GM11168 (cell line): Measurements from ENCODE around the gene SLC6A16.
"Not testable (repeated sequence)": the region's sequence is repeated elsewhere in the genome, so short reads cannot be mapped to it uniquely, and the experiment has no call there.

Experiments
- in situ Hi-C: fragments of 300-500 bp; cut with MboI; formaldehyde crosslinking; loops from one replicate; pipeline ENCODE4 v1.12.0; 2022; ENCODE audit warnings: low sequenced_read_pairs; ENCODE audit not compliant: unreplicated experiment

SLC6A16 gene

GRCh38 chr19:49324801-49325576 is at the start of gene SLC6A16:
Gene SLC6A16 (minus strand): TSS chr19:49325191. CDS start chr19:49311347, 13,844 bp downstream.
- in situ Hi-C loops, result no loop called here

- in situ Hi-C loops, result not testable (repeated sequence)
These were observed 48.2 kb upstream of the SLC6A16 start for GRCh38 chr19:49373174-49373573.

- in situ Hi-C loops, result no loop called here
These were observed 46.2 kb upstream of the SLC6A16 start for GRCh38 chr19:49371184-49371583.

- in situ Hi-C loops, result no loop called here
These were observed 43.8 kb upstream of the SLC6A16 start for GRCh38 chr19:49368711-49369358.

- in situ Hi-C loops, result no loop called here
These were observed 41.1 kb upstream of the SLC6A16 start for GRCh38 chr19:49366110-49366509.

GRCh38 chr19:49364083-49364737 is 39.2 kb upstream of the SLC6A16 start:
- in situ Hi-C loops, result no loop called here

GRCh38 chr19:49363268-49364082 is 38.5 kb upstream of the SLC6A16 start, which contains the start of gene DKKL1:
Gene DKKL1 (plus strand): TSS chr19:49363877. CDS start chr19:49363999, 122 bp downstream.
- in situ Hi-C loops, result no loop called here

GRCh38 chr19:49362929-49363267 is 37.9 kb upstream of the SLC6A16 start:
- in situ Hi-C loops, result no loop called here

- in situ Hi-C loops, result no loop called here
These were observed 37.3 kb upstream of the SLC6A16 start, which contains the start of gene TEAD2 for GRCh38 chr19:49362048-49362928. Gene TEAD2 (minus strand): TSS chr19:49362416. CDS start chr19:49360075, 2,341 bp downstream.

GRCh38 chr19:49361438-49362047 is 36.6 kb upstream of the SLC6A16 start:
- in situ Hi-C loops, result no loop called here

GRCh38 chr19:49359851-49360820 is 35.1 kb upstream of the SLC6A16 start:
- in situ Hi-C loops, result no loop called here

- in situ Hi-C loops, result no loop called here
These were observed 32.2 kb upstream of the SLC6A16 start for GRCh38 chr19:49357186-49357585.

- in situ Hi-C loops, result no loop called here
These were observed 31.4 kb upstream of the SLC6A16 start for GRCh38 chr19:49356382-49356781.

GRCh38 chr19:49355909-49356353 is 30.9 kb upstream of the SLC6A16 start:
- in situ Hi-C loops, result no loop called here

- in situ Hi-C loops, result no loop called here
These were observed 24.6 kb upstream of the SLC6A16 start for GRCh38 chr19:49349567-49349966.

- in situ Hi-C loops, result no loop called here
These were observed 23.6 kb upstream of the SLC6A16 start for GRCh38 chr19:49348305-49349189.

- in situ Hi-C loops, result no loop called here
These were observed 22.8 kb upstream of the SLC6A16 start for GRCh38 chr19:49347835-49348234.
